HUDEP-2 (cell line): ENCODE data around the gene GPAT2.
"Not testable (repeated sequence)": the region's sequence is repeated elsewhere in the genome, so short reads cannot be mapped to it uniquely, and the experiment has no call there.

ENCODE experiments used
- DNase-seq, 76 experiments: peaks; one replicate each; lab custom pipeline; 2025; ENCODE audit not compliant: unreplicated experiment in 76 of 76; lab: John Stamatoyannopoulos, UW

Gene GPAT2

GRCh38 chr2:95990884-95991283 lies 43.8 kb downstream of the GPAT2 start:
- not testable (repeated sequence) for DNase-seq
